SK-N-SH (cell line): ENCODE data around the gene MRPL49. TPM values are rescaled to one million over a fixed set of nuclear protein-coding genes. Genes with fewer than 3 reads are reported as not detected.

Source experiments
- CTCF ChIA-PET: fragments of 300-600, 350-600 bp; formaldehyde crosslinking; extraction: SDS; loops from one replicate; lab custom pipeline; 2021; lab: Yijun Ruan, JAX
- POLR2A ChIA-PET: fragments of 350-600 bp; sonication (Branson Sonifier 250); formaldehyde crosslinking; extraction: SDS; loops from one replicate; lab custom pipeline; 2020; ENCODE audit warnings: antibody characterized with exemption, inconsistent platforms; lab: Yijun Ruan, JAX
- DNase-seq: peaks from one replicate; pipeline ENCODE4 v3.0.0; 2012
- H2AFZ ChIP-seq: fragments of 200-600 bp; sonication (generic); 2 replicates; pipeline ENCODE4 v1.8.1; 2016; ENCODE audit warnings: antibody characterized with exemption, mild to moderate bottlenecking, low read depth
- H3F3A ChIP-seq: fragments of 200-600 bp; sonication (generic); replicated peaks from 2 replicates; pipeline ENCODE3; 2016; ENCODE audit warnings: antibody characterized with exemption, mild to moderate bottlenecking; ENCODE audit not compliant: insufficient read depth
- H3K27ac ChIP-seq, 2 experiments: fragments of 200-500 bp in 1 of 2; fragments of 200-600 bp in 1 of 2; sonication (Bioruptor generic) in 1 of 2; sonication (generic), shearing (Covaris generic) in 1 of 2; 2 replicates each; pipeline versions ENCODE4 v1.5.1 to v1.6.1; 2014 to 2016; ENCODE audit warnings: low read depth in 2 of 2, inconsistent platforms in 1 of 2, low read length in 1 of 2, mild to moderate bottlenecking in 1 of 2, mixed read lengths in 1 of 2
- H3K27me3 ChIP-seq: fragments of 200-600 bp; sonication (generic), shearing (Covaris generic); 2 replicates; pipeline ENCODE4 v1.6.1; 2016; ENCODE audit warnings: mixed run types; ENCODE audit not compliant: insufficient read depth
- H3K36me3 ChIP-seq, 2 experiments: fragments of 200-500 bp in 1 of 2; fragments of 200-600 bp in 1 of 2; sonication (Bioruptor generic) in 1 of 2; sonication (generic) in 1 of 2; replicated peaks in 1 of 2; 2 replicates each; pipeline versions ENCODE3 to v1.5.1; 2014 to 2016; ENCODE audit warnings: low read length in 1 of 2, mild to moderate bottlenecking in 1 of 2; ENCODE audit not compliant: insufficient read depth in 2 of 2, control insufficient read depth in 1 of 2
- H3K4me1 ChIP-seq, 2 experiments: fragments of 200-500 bp in 1 of 2; fragments of 200-600 bp in 1 of 2; sonication (Bioruptor generic) in 1 of 2; sonication (generic), shearing (Covaris generic) in 1 of 2; 2 replicates each; pipeline versions ENCODE4 v1.5.1 to v1.6.1; 2014 to 2016; ENCODE audit warnings: low read depth in 1 of 2, low read length in 1 of 2, mixed run types in 1 of 2; ENCODE audit not compliant: insufficient read depth in 2 of 2, control insufficient read depth in 1 of 2
- H3K4me2 ChIP-seq: fragments of 200-600 bp; sonication (generic), shearing (Covaris generic); 2 replicates; pipeline ENCODE4 v1.6.1; 2017; ENCODE audit warnings: mixed run types
- H3K4me3 ChIP-seq, 2 experiments: fragments of 200-500 bp in 1 of 2; fragments of 200-600 bp in 1 of 2; sonication (Bioruptor generic) in 1 of 2; sonication (generic), shearing (Covaris generic) in 1 of 2; 2 replicates each; pipeline versions ENCODE4 v1.5.1 to v1.8.1; 2014 to 2016; ENCODE audit warnings: low read depth in 2 of 2, inconsistent platforms in 1 of 2, low read length in 1 of 2, mild to moderate bottlenecking in 1 of 2, mixed read lengths in 1 of 2, moderate library complexity in 1 of 2
- H3K79me2 ChIP-seq: fragments of 200-600 bp; sonication (generic); 2 replicates; pipeline ENCODE4 v1.8.1; 2017; ENCODE audit warnings: mild to moderate bottlenecking; ENCODE audit not compliant: insufficient read depth
- H3K9ac ChIP-seq: fragments of 200-600 bp; sonication (generic); 2 replicates; pipeline ENCODE4 v1.6.1; 2017; ENCODE audit warnings: mixed run types
- H3K9me2 ChIP-seq: fragments of 200-600 bp; sonication (generic); 2 replicates; pipeline ENCODE4 v1.6.1; 2017; ENCODE audit warnings: mixed run types
- H3K9me3 ChIP-seq: fragments of 200-600 bp; sonication (generic); 2 replicates; pipeline ENCODE4 v1.6.1; 2017; ENCODE audit warnings: mixed run types, mild to moderate bottlenecking, moderate library complexity
- H4K20me1 ChIP-seq: fragments of 200-600 bp; sonication (generic); 2 replicates; pipeline ENCODE4 v1.6.1; 2017; ENCODE audit warnings: mild to moderate bottlenecking, mixed run types; ENCODE audit not compliant: insufficient read depth
- CTCF ChIP-seq: fragments of 200-600 bp; sonication (generic); IDR thresholded peaks from 2 replicates; pipeline ENCODE4 v1.6.1; 2017; ENCODE audit warnings: antibody characterized with exemption, mild to moderate bottlenecking, moderate library complexity
- FOSL2 ChIP-seq: IDR thresholded peaks from 2 replicates; pipeline ENCODE4 v1.4.0; 2012; ENCODE audit warnings: low read depth, mild to moderate bottlenecking, moderate library complexity, borderline replicate concordance
- FOXM1 ChIP-seq: IDR thresholded peaks from 2 replicates; pipeline ENCODE4 v1.4.0; 2012; ENCODE audit warnings: low read depth, mild to moderate bottlenecking
- JUND ChIP-seq: IDR thresholded peaks from 2 replicates; pipeline ENCODE4 v1.4.0; 2012
- POLR2AphosphoS5 ChIP-seq: IDR thresholded peaks from 2 replicates; pipeline ENCODE4 v1.6.1; 2012; ENCODE audit warnings: low read depth, low read length
- RCOR1 ChIP-seq: fragments of 150-350 bp; IDR thresholded peaks from 2 replicates; pipeline ENCODE4 v1.6.1; 2017; ENCODE audit warnings: antibody characterized with exemption, low read length
- REST ChIP-seq: IDR thresholded peaks from 2 replicates; pipeline ENCODE4 v1.6.1; 2012; ENCODE audit warnings: mild to moderate bottlenecking, low read depth, low read length, moderate library complexity
- TEAD4 ChIP-seq: IDR thresholded peaks from 2 replicates; pipeline ENCODE4 v1.4.0; 2012; ENCODE audit warnings: mild to moderate bottlenecking, borderline replicate concordance; ENCODE audit not compliant: insufficient read depth
- USF1 ChIP-seq: IDR thresholded peaks from 2 replicates; pipeline ENCODE4 v1.4.0; 2012; ENCODE audit warnings: low read depth, borderline replicate concordance
- WGBS: methylation state at CpG from one replicate; pipeline ENCODE4 v1.1.6; 2017; ENCODE audit warnings: low lambda C conversion rate; 5-methylcytosine and 5-hydroxymethylcytosine counted together
- polyA plus RNA-seq, 3 experiments: library from polyadenylated mRNA; depleted of rRNA; stranded (reverse); fragments of >200 nt; gene quantifications; 2 replicates each; pipeline ENCODE4 v1.2.3, GENCODE V29; 2012

Gene MRPL49
- polyA plus RNA-seq, 1 of the 3 experiments (the other 2 are of a cell fraction), result 56.7 TPM

- no peak overlapping the region for H3K4me3 ChIP-seq
- no peak overlapping the region for H3K4me2 ChIP-seq
- no peak overlapping the region for H2AFZ ChIP-seq
- H3F3A ChIP-seq, result peaks cover 10% of the 10 kb centered on the region
- no peaks in the 10 kb centered on the region for H4K20me1 ChIP-seq
- H3K4me1 ChIP-seq, result peaks cover 0 to 5% of the 10 kb centered on the region in 2 experiments; a peak in 2 of 4 replicates
- no peak overlapping the region for H3K9ac ChIP-seq
- H3K79me2 ChIP-seq, result peaks cover 37% of the 10 kb centered on the region
- peaks cover 16 to 68% of the 10 kb centered on the region in 2 experiments for H3K36me3 ChIP-seq
- no peak for DNase-seq
- WGBS, result 82% methylated on average over 5 of the region's 6 CpGs
- ChIA-PET POLR2A (interaction anchor here (1.2 kb wide), 1 partner anchor 8 kb away, joined by 4 read pairs; the partner anchor contains the start of gene SYVN1), CTCF (interaction anchor here (0.9 to 2.0 kb wide), 5 partner anchors 8 to 104 kb away, joined by 3 to 10 read pairs (median 3); partner anchors contain the start of gene ZNHIT2)
- no peak overlapping the region for H3K27ac ChIP-seq
- no peaks in the 10 kb centered on the region for H3K9me2 ChIP-seq
- TF ChIP-seq REST (no peak), JUND (0 out of 2 replicates have a peak, but pooled peaks have one; percentile 5)
- H3K9me3 ChIP-seq, result no peaks in the 10 kb centered on the region
- no peaks in the 10 kb centered on the region for H3K27me3 ChIP-seq
These were observed 4.6 kb downstream of the MRPL49 start for GRCh38 chr11:65126624-65127274.

GRCh38 chr11:65127473-65128181 is 5.5 kb downstream of the MRPL49 start:
- POLR2A ChIA-PET, result interaction anchor here (1.5 to 1.6 kb wide), 2 partner anchors 15 to 53 kb away, joined by 4 read pairs; no protein-coding TSS in a partner anchor
- Histone ChIP-seq H3K4me2 (no peak overlapping the region), H3K79me2 (peaks cover 38% of the 10 kb centered on the region)

More at GRCh38 chr11:65127473-65128181, 5.5 kb downstream of the MRPL49 start:
- Histone ChIP-seq H3F3A (peaks cover 10% of the 10 kb centered on the region), H3K9me2 (no peaks in the 10 kb centered on the region), H3K9ac (no peak overlapping the region), H4K20me1 (no peaks in the 10 kb centered on the region; the same call in 1 of the 2 replicates), H3K27me3 (no peaks in the 10 kb centered on the region), H3K36me3 (peaks cover 25 to 77% of the 10 kb centered on the region in 2 experiments)
- no peak for DNase-seq
- TF ChIP-seq USF1 (no peak), FOSL2 (no peak), TEAD4 (no peak), POLR2AphosphoS5 (no peak; the same call in 1 of the 2 replicates), CTCF (no peak), FOXM1 (no peak), RCOR1 (no peak)
- TF ChIP-seq, all 33 proteins: peak for 0
- CTCF ChIA-PET, result interaction anchor here (0.9 to 2.0 kb wide), 2 partner anchors 10 to 105 kb away, joined by 3 to 10 read pairs; partner anchors contain the start of gene ZNHIT2
- no peak overlapping the region for H3K27ac ChIP-seq
- WGBS, result 94% methylated on average over 9 of the region's 12 CpGs
- H3K4me1 ChIP-seq, result peaks cover 5 to 6% of the 10 kb centered on the region in 2 experiments; a peak in 2 of 4 replicates
- no peak overlapping the region for H3K4me3 ChIP-seq
- no peaks in the 10 kb centered on the region for H3K9me3 ChIP-seq
- no peak overlapping the region for H2AFZ ChIP-seq
